Measurements from ENCODE around the gene STARD8.
"Not testable (repeated sequence)": the region's sequence is repeated elsewhere in the genome, so short reads cannot be mapped to it uniquely, and the experiment has no call there.

STARD8 gene

DNA sequence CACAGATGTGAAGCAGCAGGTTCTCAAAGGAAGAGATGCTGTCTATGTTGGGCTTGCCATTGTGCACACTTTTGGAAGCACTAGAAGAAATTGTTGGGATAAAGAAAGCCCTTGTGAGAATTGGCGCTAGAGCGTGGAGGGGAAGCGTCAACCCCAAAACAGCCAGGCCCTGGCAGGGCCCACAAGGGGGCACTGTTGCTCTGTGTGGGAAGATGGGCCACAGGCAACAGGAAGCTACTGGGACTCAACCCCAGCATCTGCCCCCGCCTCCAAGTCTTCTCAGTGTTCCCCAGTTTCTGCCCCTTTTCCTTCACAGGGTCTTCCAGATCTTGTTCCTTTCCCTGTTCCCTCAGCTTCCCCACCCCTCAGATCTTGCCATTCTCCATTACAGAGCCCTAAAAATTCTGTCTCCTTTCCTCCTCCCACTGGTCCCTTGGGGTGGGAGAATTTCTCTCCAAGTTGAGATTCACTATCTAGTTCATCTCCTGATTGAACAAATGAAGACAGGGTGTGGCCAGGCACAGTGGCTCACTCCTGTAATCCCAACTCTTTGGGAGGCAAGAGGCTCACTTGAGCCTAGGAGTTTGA is 85.5 kb downstream of the STARD8 start:
- TF ChIP-seq, protein P1, sequence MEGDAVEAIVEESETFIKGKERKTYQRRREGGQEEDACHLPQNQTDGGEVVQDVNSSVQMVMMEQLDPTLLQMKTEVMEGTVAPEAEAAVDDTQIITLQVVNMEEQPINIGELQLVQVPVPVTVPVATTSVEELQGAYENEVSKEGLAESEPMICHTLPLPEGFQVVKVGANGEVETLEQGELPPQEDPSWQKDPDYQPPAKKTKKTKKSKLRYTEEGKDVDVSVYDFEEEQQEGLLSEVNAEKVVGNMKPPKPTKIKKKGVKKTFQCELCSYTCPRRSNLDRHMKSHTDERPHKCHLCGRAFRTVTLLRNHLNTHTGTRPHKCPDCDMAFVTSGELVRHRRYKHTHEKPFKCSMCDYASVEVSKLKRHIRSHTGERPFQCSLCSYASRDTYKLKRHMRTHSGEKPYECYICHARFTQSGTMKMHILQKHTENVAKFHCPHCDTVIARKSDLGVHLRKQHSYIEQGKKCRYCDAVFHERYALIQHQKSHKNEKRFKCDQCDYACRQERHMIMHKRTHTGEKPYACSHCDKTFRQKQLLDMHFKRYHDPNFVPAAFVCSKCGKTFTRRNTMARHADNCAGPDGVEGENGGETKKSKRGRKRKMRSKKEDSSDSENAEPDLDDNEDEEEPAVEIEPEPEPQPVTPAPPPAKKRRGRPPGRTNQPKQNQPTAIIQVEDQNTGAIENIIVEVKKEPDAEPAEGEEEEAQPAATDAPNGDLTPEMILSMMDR (IDR thresholded peaks at IDR 0.05; ENCODE audit: low read depth, low read length, missing control alignments) = peak; percentile 83
- DNase-seq (ENCODE audit: low read depth) = peak; percentile 3
- H3K4me3 ChIP-seq (ENCODE audit: low read depth, low read length) = no peak overlapping the region

DNA sequence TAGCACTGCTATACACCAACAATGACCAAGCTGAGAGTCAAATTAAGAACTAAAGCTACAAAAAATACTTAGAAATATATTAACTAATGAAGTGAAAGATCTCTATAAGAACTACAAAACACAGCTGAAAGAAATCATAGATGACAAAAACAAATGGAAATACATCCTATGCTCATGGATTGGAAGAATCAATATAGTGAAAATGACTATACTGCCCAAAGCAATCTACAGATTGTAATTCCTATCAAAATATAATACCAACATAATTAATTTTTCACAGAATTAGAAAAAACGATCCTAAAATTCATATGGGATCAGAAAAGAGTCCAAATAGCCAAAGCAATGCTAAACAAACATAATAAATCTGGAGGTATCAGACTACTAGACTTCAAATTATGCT is 87.8 kb downstream of the STARD8 start:
- H3K4me3 ChIP-seq (ENCODE audit: low read depth, low read length) = no peak overlapping the region
- DNase-seq (ENCODE audit: low read depth) = no peak
- TF ChIP-seq, protein P1 (IDR thresholded peaks at IDR 0.05; ENCODE audit: low read depth, low read length, missing control alignments) = no peak

DNA sequence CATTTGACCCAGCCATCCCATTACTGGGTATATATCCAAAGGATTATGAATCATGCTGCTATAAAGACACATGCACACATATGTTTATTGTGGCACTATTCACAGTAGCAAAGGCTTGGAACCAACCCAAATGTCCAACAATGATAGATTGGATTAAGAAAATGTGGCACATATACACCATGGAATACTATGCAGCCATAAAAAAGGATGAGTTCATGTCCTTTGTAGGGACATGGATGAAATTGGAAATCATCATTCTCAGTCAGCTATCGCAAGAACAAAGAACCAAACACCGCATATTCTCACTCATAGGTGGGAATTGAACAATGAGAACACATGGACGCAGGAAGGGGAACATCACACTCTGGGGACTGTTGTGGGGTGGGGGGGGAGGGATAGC is 94.4 kb downstream of the STARD8 start:
- H3K4me3 ChIP-seq (ENCODE audit: low read depth, low read length); DNase-seq (ENCODE audit: low read depth): not testable (repeated sequence)

DNA sequence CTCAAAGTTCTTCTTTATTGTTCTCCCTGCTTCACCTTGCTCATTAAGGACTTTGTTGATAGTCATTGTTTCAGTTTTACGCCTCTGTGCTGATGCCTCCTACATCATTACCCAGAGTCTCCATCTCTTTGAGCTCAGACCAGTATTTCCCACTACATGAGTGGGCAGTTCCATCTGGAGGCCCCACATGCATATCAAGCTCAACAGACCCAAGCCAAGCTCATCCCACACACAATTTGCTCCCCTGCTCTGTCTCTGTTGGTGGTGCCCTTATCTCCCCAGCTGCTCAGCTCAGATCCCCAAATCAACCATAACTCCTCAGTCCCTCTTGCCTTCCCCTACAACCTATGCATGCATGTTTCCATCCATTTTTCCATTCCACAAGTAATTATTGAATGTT is 96.3 kb downstream of the STARD8 start:
- TF ChIP-seq, protein P1 (IDR thresholded peaks at IDR 0.05; ENCODE audit: low read depth, low read length, missing control alignments) = no peak
- no peak for DNase-seq (ENCODE audit: low read depth)
- H3K4me3 ChIP-seq (ENCODE audit: low read depth, low read length) = no peak overlapping the region

DNA sequence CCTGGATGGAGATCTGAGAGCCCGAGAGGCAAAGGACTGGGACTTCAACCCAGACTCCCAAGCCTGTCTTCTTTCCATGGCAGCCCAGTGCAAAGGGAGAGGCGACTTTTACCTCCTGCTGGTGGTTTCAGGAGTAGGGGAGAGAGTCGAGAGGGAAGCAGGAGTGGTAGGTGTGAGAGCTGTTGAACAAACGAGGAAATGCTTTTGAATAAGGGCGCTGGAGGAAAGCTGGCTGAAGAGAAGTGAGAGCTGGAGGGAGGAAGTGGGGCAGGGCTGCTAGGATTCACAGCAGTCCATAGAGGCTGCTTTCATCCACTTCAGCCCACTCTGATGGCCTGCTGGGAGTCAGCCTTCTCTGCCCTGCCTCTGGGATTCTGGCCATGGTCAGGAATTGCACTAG is 99.5 kb downstream of the STARD8 start:
- H3K4me3 ChIP-seq (ENCODE audit: low read depth, low read length) = no peak overlapping the region
- DNase-seq (ENCODE audit: low read depth) = no peak
- TF ChIP-seq, protein P1 (IDR thresholded peaks at IDR 0.05; ENCODE audit: low read depth, low read length, missing control alignments) = no peak

DNA sequence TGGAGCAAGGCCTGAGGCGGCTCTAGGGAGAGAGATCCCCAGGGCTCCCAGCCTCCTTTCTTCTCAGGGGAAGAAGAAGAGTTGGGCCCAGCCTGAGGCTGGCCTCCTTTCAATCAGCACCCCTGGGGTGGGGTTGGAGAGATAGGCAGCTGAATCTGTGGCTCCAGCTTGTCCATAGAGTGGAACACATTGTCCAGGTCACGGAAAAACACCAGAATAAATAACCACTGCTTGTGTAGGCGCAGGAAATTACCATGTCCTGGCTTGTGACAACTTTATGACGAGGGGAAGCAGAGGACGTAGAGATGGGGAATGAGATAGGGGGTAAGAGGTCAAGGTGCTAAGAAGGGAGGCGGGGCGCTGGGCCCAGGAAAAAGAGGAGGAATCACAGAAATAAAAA is 100.6 kb downstream of the STARD8 start:
- DNase-seq (ENCODE audit: low read depth) = no peak
- H3K4me3 ChIP-seq (ENCODE audit: low read depth, low read length) = no peak overlapping the region
- TF ChIP-seq, protein P1 (IDR thresholded peaks at IDR 0.05; ENCODE audit: low read depth, low read length, missing control alignments) = no peak

DNA sequence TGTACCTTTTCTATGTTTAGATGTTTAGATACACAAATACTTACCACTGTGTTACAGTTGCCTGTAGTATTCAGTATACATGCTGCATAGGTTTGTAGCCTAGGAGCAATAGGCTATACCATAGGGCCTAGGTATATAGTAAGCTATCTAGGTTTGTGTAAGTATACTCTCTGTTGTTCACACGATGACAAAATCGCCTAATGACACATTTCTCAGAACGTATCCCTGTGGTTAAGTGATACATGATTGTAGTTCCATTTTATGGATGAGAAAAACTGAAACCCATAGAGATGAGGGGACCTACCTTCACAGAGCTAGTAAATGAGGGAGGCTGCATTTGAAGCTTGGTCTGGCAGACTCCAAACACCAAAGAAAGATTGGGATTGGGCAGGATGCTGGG is 102.0 kb downstream of the STARD8 start:
- H3K4me3 ChIP-seq (ENCODE audit: low read depth, low read length) = no peak overlapping the region
- TF ChIP-seq, protein P1 (IDR thresholded peaks at IDR 0.05; ENCODE audit: low read depth, low read length, missing control alignments) = no peak
- DNase-seq (ENCODE audit: low read depth) = no peak

All from GM12864 (cell line).